Coronary artery (tissue), 2 donors: Measurements from ENCODE around the gene SART1.

Experiments used
- DNase-seq: peaks from one replicate; pipeline ENCODE4 v3.0.0-alpha.2; 2017; ENCODE audit warnings: low spot score
- H3K27ac ChIP-seq, 2 donors: fragments of 200-600 bp; sonication (generic); one replicate each; pipeline ENCODE4 v1.5.1; 2016 to 2019
- H3K4me3 ChIP-seq: fragments of 200-600 bp; sonication (generic); 2 replicates; pipeline ENCODE4 v1.5.1; 2016; ENCODE audit warnings: mild to moderate bottlenecking, moderate library complexity
- TF ChIP-seq, protein P1 (sequence below): fragments of 200-600 bp; sonication (generic); IDR thresholded peaks from one replicate; pipeline ENCODE4 v1.5.1; 2019; ENCODE audit warnings: antibody characterized with exemption

SART1 gene, protein sequence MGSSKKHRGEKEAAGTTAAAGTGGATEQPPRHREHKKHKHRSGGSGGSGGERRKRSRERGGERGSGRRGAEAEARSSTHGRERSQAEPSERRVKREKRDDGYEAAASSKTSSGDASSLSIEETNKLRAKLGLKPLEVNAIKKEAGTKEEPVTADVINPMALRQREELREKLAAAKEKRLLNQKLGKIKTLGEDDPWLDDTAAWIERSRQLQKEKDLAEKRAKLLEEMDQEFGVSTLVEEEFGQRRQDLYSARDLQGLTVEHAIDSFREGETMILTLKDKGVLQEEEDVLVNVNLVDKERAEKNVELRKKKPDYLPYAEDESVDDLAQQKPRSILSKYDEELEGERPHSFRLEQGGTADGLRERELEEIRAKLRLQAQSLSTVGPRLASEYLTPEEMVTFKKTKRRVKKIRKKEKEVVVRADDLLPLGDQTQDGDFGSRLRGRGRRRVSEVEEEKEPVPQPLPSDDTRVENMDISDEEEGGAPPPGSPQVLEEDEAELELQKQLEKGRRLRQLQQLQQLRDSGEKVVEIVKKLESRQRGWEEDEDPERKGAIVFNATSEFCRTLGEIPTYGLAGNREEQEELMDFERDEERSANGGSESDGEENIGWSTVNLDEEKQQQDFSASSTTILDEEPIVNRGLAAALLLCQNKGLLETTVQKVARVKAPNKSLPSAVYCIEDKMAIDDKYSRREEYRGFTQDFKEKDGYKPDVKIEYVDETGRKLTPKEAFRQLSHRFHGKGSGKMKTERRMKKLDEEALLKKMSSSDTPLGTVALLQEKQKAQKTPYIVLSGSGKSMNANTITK

GRCh38 chr11:65961267-65962140 lies at the start of gene SART1:
SART1 (plus strand) TSS chr11:65961734; CDS start chr11:65961781, 47 bp downstream.
- peak within 1 kb of the TSS; percentile 86 to 96 for H3K27ac ChIP-seq
- peak; percentile 98 for DNase-seq
- peak within 1 kb of the TSS; percentile 100 for H3K4me3 ChIP-seq
- TF ChIP-seq, protein P1, sequence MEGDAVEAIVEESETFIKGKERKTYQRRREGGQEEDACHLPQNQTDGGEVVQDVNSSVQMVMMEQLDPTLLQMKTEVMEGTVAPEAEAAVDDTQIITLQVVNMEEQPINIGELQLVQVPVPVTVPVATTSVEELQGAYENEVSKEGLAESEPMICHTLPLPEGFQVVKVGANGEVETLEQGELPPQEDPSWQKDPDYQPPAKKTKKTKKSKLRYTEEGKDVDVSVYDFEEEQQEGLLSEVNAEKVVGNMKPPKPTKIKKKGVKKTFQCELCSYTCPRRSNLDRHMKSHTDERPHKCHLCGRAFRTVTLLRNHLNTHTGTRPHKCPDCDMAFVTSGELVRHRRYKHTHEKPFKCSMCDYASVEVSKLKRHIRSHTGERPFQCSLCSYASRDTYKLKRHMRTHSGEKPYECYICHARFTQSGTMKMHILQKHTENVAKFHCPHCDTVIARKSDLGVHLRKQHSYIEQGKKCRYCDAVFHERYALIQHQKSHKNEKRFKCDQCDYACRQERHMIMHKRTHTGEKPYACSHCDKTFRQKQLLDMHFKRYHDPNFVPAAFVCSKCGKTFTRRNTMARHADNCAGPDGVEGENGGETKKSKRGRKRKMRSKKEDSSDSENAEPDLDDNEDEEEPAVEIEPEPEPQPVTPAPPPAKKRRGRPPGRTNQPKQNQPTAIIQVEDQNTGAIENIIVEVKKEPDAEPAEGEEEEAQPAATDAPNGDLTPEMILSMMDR: no peak

DNA sequence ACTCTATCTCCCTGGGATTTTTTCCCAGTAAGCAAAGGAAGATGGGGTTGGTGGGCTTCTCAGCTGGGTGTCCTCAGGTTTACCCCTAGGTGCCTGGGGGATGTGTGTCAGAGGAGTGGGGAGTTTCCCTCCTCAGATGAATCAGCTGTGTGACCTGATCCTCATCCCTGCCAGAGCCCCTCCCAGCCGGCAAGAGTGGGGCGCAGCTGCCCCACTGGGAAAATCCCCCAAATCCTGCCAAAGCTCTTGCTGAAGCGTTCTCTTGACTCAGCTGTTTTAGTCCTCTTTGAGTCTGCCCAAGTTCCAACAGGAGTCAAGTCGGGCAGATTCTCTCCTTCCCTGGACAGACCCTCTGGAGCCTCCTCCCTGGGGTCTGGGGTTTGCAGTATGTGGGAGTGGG lies 48.7 kb upstream of the SART1 start:
- no peak overlapping the region for H3K4me3 ChIP-seq
- peak overlapping the region; percentile 4 to 7 for H3K27ac ChIP-seq
- TF ChIP-seq, protein P1: no peak
- no peak for DNase-seq

DNA sequence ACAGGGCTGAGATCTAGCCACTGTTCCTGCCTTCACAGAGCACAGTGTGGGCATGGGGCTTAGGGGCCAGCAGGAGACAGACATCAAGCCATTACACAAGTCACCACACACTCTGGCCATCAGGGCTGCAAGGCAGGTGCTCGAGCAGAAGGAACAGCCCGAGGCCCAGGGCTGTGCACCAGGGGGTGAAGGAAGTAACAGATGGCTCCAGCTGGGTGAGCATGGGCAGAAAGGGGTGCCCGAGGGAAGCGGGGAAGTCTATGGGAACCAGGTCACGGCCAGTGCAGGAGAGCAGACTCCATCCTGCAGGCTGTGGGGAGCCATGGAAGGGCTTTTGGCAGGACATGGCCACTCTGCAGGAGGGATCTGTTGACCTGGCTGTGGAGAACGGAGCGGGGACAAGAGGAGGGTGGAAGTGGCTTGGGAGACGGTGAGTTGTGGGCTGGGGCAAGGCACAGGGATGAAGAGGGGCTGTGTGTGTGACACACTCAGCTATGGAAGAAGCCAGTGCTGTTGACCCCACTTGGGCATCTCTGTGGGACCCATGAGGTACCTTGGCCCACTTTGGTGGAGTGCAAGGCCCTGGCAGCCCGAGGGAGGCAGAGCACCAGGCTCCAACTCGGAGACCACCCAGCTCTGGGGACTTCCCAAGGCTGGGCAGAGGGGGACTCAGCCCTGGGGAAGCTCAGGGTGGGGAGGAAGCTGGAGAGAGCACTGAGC lies 46.3 kb upstream of the SART1 start:
- Histone ChIP-seq H3K27ac (peak overlapping the region; percentile 96 to 98), H3K4me3 (peak overlapping the region; percentile 82)
- TF ChIP-seq, protein P1: no peak
- no peak for DNase-seq

DNA sequence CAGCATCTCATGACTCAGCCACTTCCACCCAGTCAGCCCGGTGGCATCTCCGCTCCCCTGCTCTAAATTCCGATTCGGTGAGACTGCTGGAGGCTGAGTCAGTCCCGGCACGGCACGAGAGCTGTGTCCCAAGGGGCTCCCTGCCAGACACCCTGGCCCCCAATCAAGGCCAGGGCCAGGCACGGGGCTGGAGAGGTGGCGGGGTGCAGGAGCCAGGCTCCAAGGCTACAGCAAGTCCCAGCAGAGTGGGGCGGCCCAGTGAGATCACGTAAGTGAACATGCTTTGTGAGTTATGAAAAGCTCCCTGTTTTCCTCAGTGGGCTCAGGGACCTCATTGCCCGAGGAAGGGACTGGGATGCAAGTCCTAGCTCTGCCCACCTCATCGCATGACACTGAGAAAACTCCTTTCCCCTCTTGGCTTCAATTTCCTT lies 45.7 kb upstream of the SART1 start:
- peak overlapping the region; percentile 96 to 98 for H3K27ac ChIP-seq
- TF ChIP-seq, protein P1: no peak
- H3K4me3 ChIP-seq: peak overlapping the region; percentile 82
- peak; percentile 96 for DNase-seq

DNA sequence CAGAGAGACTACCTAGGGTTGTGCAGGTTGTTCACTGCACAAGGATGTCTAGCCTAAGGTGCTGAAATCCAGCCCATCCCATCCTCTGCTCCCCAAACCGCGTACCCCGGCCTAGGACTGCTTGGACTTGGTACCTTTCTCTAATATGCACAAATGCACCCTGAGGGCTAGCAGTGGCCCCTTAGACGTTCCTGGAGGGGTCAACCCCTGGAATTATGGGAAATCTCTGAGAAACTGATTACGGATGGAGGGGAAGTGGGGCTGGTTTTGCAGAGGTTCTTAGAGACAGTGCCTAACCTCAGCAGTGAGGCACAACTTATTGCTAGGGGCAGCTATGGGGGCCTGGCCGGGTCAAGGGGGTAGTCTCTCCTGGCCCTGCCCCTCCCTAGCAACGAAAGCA lies 45.1 kb upstream of the SART1 start:
- Histone ChIP-seq H3K4me3 (peak overlapping the region; percentile 82), H3K27ac (peak overlapping the region; percentile 96 to 98)
- TF ChIP-seq, protein P1: no peak
- no peak for DNase-seq

GRCh38 chr11:65917077-65917433 lies 44.5 kb upstream of the SART1 start:
- H3K27ac ChIP-seq: peak overlapping the region; percentile 96 to 98
- H3K4me3 ChIP-seq: peak overlapping the region; percentile 82
- DNase-seq: no peak
- TF ChIP-seq, protein P1: no peak
